HEK293 (cell line): Measurements from ENCODE around the gene AEBP1.

Experiments
- CTCF ChIA-PET: fragments of 350-600 bp; formaldehyde crosslinking; extraction: SDS; loops from one replicate; lab custom pipeline; 2021; ENCODE audit warnings: antibody characterized with exemption; lab: Yijun Ruan, JAX
- POLR2A ChIA-PET: fragments of 300-600 bp; formaldehyde crosslinking; extraction: SDS; loops from one replicate; lab custom pipeline; 2020; ENCODE audit warnings: antibody characterized with exemption, inconsistent platforms; lab: Yijun Ruan, JAX
- H3K27ac ChIP-seq: fragments of 200-500 bp; sonication (Bioruptor generic); 2 replicates; pipeline ENCODE4 v1.5.1; 2014; ENCODE audit warnings: low read depth, low read length, control low read depth, inconsistent platforms; ENCODE audit errors: extremely low read depth
- H3K36me3 ChIP-seq, 2 experiments: fragments of 200-500 bp in 1 of 2; sonication (Bioruptor generic) in 1 of 2; 1 replicate in 1 of 2; 2 replicates in 1 of 2; pipeline ENCODE4 v1.5.1; 2014 to 2017; ENCODE audit warnings: inconsistent platforms in 2 of 2, low read length in 2 of 2; ENCODE audit not compliant: control insufficient read depth in 2 of 2, insufficient read depth in 1 of 2
- H3K4me1 ChIP-seq: fragments of 200-500 bp; sonication (Bioruptor generic); 2 replicates; pipeline ENCODE4 v1.5.1; 2014; ENCODE audit warnings: mild to moderate bottlenecking, low read length, inconsistent platforms; ENCODE audit not compliant: control insufficient read depth, insufficient read depth
- H3K4me3 ChIP-seq: 2 replicates; pipeline ENCODE4 v1.5.1; 2011; ENCODE audit warnings: low read depth, mild to moderate bottlenecking, control low read depth, low read length, moderate library complexity
- H3K9me3 ChIP-seq: fragments of 200-500 bp; sonication (Bioruptor generic); 2 replicates; pipeline ENCODE4 v1.5.1; 2014; ENCODE audit warnings: low read depth, low read length, inconsistent platforms; ENCODE audit not compliant: control insufficient read depth, insufficient read depth
- BCL11A ChIP-seq: fragments of 450-650 bp; formaldehyde crosslinking; IDR thresholded peaks from 2 replicates; pipeline ENCODE4 v1.5.1; 2016; ENCODE audit warnings: low read depth, missing biosample characterization, missing genetic modification characterization
- OVOL3 ChIP-seq: fragments of 450-650 bp; formaldehyde crosslinking; IDR thresholded peaks from 2 replicates; pipeline ENCODE4 v1.5.1; 2016; ENCODE audit warnings: missing biosample characterization, missing genetic modification characterization
- PRDM4 ChIP-seq: fragments of 450-650 bp; formaldehyde crosslinking; IDR thresholded peaks from 2 replicates; pipeline ENCODE4 v1.5.1; 2017; ENCODE audit warnings: missing biosample characterization, missing genetic modification characterization
- TCF7L2 ChIP-seq: IDR thresholded peaks from 2 replicates; pipeline ENCODE4 v1.6.1; 2011; ENCODE audit warnings: low read depth, mild to moderate bottlenecking, inconsistent platforms, low read length, moderate library complexity, borderline replicate concordance
- ZEB2 ChIP-seq: fragments of 450-650 bp; formaldehyde crosslinking; IDR thresholded peaks from 2 replicates; pipeline ENCODE4 v1.5.1; 2016; ENCODE audit warnings: missing biosample characterization, missing genetic modification characterization
- ZNF114 ChIP-seq: fragments of 450-650 bp; formaldehyde crosslinking; IDR thresholded peaks from 2 replicates; pipeline ENCODE4 v1.5.0; 2017; ENCODE audit warnings: missing biosample characterization, missing genetic modification characterization
- ZNF132 ChIP-seq: fragments of 450-650 bp; formaldehyde crosslinking; IDR thresholded peaks from 2 replicates; pipeline ENCODE4 v1.5.1; 2017; ENCODE audit warnings: missing biosample characterization, missing genetic modification characterization, borderline replicate concordance
- ZNF16 ChIP-seq: fragments of 450-650 bp; formaldehyde crosslinking; IDR thresholded peaks from 2 replicates; pipeline ENCODE4 v1.5.1; 2016; ENCODE audit warnings: low read depth, missing biosample characterization, missing genetic modification characterization
- ZNF221 ChIP-seq: fragments of 450-650 bp; formaldehyde crosslinking; IDR thresholded peaks from 2 replicates; pipeline ENCODE4 v1.5.1; 2017; ENCODE audit warnings: missing biosample characterization, missing genetic modification characterization, borderline replicate concordance
- ZNF518A ChIP-seq: fragments of 450-650 bp; formaldehyde crosslinking; conservative IDR thresholded peaks from 2 replicates; pipeline ENCODE4 v1.5.1; 2016; ENCODE audit warnings: low read depth, missing biosample characterization, missing genetic modification characterization
- ZNF560 ChIP-seq: fragments of 450-650 bp; formaldehyde crosslinking; IDR thresholded peaks from 2 replicates; pipeline ENCODE4 v1.5.1; 2017; ENCODE audit warnings: missing biosample characterization, missing genetic modification characterization, borderline replicate concordance
- ZNF621 ChIP-seq: fragments of 450-650 bp; formaldehyde crosslinking; IDR thresholded peaks from 2 replicates; pipeline ENCODE4 v1.5.1; 2017; ENCODE audit warnings: missing biosample characterization, missing genetic modification characterization
- ZNF670 ChIP-seq: fragments of 450-650 bp; formaldehyde crosslinking; IDR thresholded peaks from 2 replicates; pipeline ENCODE4 v1.5.1; 2016; ENCODE audit warnings: missing biosample characterization, missing genetic modification characterization, low read depth
- ZNF707 ChIP-seq: fragments of 450-650 bp; formaldehyde crosslinking; IDR thresholded peaks from 2 replicates; pipeline ENCODE4 v1.5.1; 2016; ENCODE audit warnings: missing biosample characterization, missing genetic modification characterization
- ZNF76 ChIP-seq: fragments of 450-650 bp; formaldehyde crosslinking; IDR thresholded peaks from 2 replicates; pipeline ENCODE4; 2016; ENCODE audit warnings: low read depth, missing biosample characterization, missing genetic modification characterization, borderline replicate concordance
- TF ChIP-seq, protein P1 (sequence below): fragments of 450-650 bp; formaldehyde crosslinking; IDR thresholded peaks from 2 replicates; pipeline ENCODE4 v1.5.1; 2016; ENCODE audit warnings: missing biosample characterization, missing genetic modification characterization, low read depth

AEBP1 gene

GRCh38 chr7:44147026-44147991, 43.2 kb downstream of the AEBP1 start:
- Histone ChIP-seq H3K9me3 (no peaks in the 10 kb centered on the region), H3K27ac (no peak overlapping the region), H3K4me3 (no peak overlapping the region), H3K4me1 (no peaks in the 10 kb centered on the region), H3K36me3 (no peaks in the 10 kb centered on the region)
- ChIA-PET POLR2A (no interaction called here), CTCF (interaction anchor here (0.5 to 1.0 kb wide), 6 partner anchors 10 to 450 kb away, joined by 3 to 4 read pairs (median 3); no protein-coding TSS in a partner anchor)
- no peak for TF ChIP-seq TCF7L2
- TF ChIP-seq ZNF16, result no peak
- TF ChIP-seq ZNF670 (tag by site-specific recombination), result no peak
- no peak for TF ChIP-seq OVOL3 (tag by site-specific recombination)
- TF ChIP-seq ZNF621 (tag by site-specific recombination), result no peak
- TF ChIP-seq PRDM4 (tag by site-specific recombination), result no peak
- no peak for TF ChIP-seq ZNF560 (tag by site-specific recombination)
- TF ChIP-seq ZNF114 (tag by site-specific recombination), result no peak
- TF ChIP-seq ZNF76 (tag by site-specific recombination), result no peak
- TF ChIP-seq ZNF518A (tag by site-specific recombination), result no peak
- TF ChIP-seq ZNF707 (tag by site-specific recombination), result no peak
- TF ChIP-seq ZEB2 (tag by site-specific recombination), result no peak
- TF ChIP-seq, protein P1, sequence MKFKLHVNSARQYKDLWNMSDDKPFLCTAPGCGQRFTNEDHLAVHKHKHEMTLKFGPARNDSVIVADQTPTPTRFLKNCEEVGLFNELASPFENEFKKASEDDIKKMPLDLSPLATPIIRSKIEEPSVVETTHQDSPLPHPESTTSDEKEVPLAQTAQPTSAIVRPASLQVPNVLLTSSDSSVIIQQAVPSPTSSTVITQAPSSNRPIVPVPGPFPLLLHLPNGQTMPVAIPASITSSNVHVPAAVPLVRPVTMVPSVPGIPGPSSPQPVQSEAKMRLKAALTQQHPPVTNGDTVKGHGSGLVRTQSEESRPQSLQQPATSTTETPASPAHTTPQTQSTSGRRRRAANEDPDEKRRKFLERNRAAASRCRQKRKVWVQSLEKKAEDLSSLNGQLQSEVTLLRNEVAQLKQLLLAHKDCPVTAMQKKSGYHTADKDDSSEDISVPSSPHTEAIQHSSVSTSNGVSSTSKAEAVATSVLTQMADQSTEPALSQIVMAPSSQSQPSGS (tag by site-specific recombination), result no peak
- no peak for TF ChIP-seq BCL11A (tag by site-specific recombination)
- TF ChIP-seq ZNF221 (tag by site-specific recombination), result no peak
- no peak for TF ChIP-seq ZNF132 (tag by site-specific recombination)
